H1 (cell line): ENCODE results near the gene C19orf85. TPM values are rescaled to one million over a fixed set of nuclear protein-coding genes. Genes with fewer than 3 reads are reported as not detected.

Experiments used
- CTCF ChIA-PET: fragments of 300-600 bp; sonication (Branson Sonifier 250); formaldehyde crosslinking; loops from one replicate; lab custom pipeline; 2021; ENCODE audit not compliant: partially characterized antibody; lab: Charles Lee
- POLR2A ChIA-PET: fragments of 300-600 bp; sonication (Branson Sonifier 250); formaldehyde crosslinking; loops from one replicate; lab custom pipeline; 2021; ENCODE audit warnings: inconsistent platforms; ENCODE audit not compliant: partially characterized antibody; lab: Charles Lee
- DNase-seq, 2 experiments: peaks; one replicate each; pipeline versions ENCODE4 v3.0.0 to v3.0.0-alpha.2; 2010 to 2022; ENCODE audit warnings: low spot score in 2 of 2, low read depth in 1 of 2, mixed read lengths in 1 of 2
- FAIRE-seq: peaks from 2 replicates; lab custom pipeline; 2011; peaks lifted over from hg19 to GRCh38; lab: Jason Lieb, UNC
- H2AFZ ChIP-seq: 2 replicates; pipeline ENCODE4 v1.8.1; 2012; ENCODE audit warnings: low read length, inconsistent platforms
- H2AK5ac ChIP-seq: 2 replicates; pipeline ENCODE4 v1.6.1; 2013; ENCODE audit warnings: low read depth, low read length
- H2BK120ac ChIP-seq: replicated peaks from 2 replicates; pipeline ENCODE3; 2013; ENCODE audit warnings: low read depth, low read length, inconsistent platforms
- H2BK12ac ChIP-seq: 2 replicates; pipeline ENCODE4 v1.6.1; 2013; ENCODE audit warnings: low read depth, low read length
- H2BK15ac ChIP-seq: 2 replicates; pipeline ENCODE4 v1.6.1; 2013; ENCODE audit warnings: low read length
- H2BK20ac ChIP-seq: 2 replicates; pipeline ENCODE4 v1.6.1; 2013; ENCODE audit warnings: low read length
- H2BK5ac ChIP-seq: 2 replicates; pipeline ENCODE4 v1.6.1; 2013; ENCODE audit warnings: low read depth, low read length
- H3K14ac ChIP-seq: 2 replicates; pipeline ENCODE4 v1.6.1; 2013; ENCODE audit warnings: inconsistent platforms; ENCODE audit not compliant: insufficient read length
- H3K18ac ChIP-seq: 2 replicates; pipeline ENCODE4 v1.6.1; 2013; ENCODE audit warnings: low read length; ENCODE audit errors: extremely low read depth
- H3K23ac ChIP-seq: 2 replicates; pipeline ENCODE4 v1.6.1; 2013; ENCODE audit warnings: inconsistent platforms; ENCODE audit not compliant: insufficient read length
- H3K23me2 ChIP-seq: 2 replicates; pipeline ENCODE4 v1.6.1; 2013; ENCODE audit warnings: low read depth, low read length
- H3K27ac ChIP-seq: 2 replicates; pipeline ENCODE4 v1.6.1; 2011; ENCODE audit warnings: low read depth, low read length, inconsistent platforms
- H3K27me3 ChIP-seq, 4 experiments: replicated peaks in 1 of 4; 1 replicate in 1 of 4; 2 replicates in 3 of 4; pipeline versions ENCODE4 v1.6.1 to v1.8.1; 2011 to 2013; ENCODE audit warnings: low read length in 3 of 4, mild to moderate bottlenecking in 3 of 4, inconsistent platforms in 2 of 4, mixed read lengths in 2 of 4, moderate library complexity in 1 of 4; ENCODE audit not compliant: control insufficient read depth in 3 of 4, insufficient read depth in 3 of 4; ENCODE audit errors: extremely low read depth in 1 of 4
- H3K36me3 ChIP-seq, 4 experiments: 2 replicates each; pipeline versions ENCODE4 v1.6.1 to v1.8.1; 2011 to 2013; ENCODE audit warnings: mild to moderate bottlenecking in 4 of 4, low read length in 3 of 4, moderate library complexity in 2 of 4, control low read depth in 1 of 4, inconsistent platforms in 1 of 4; ENCODE audit not compliant: insufficient read depth in 4 of 4, control insufficient read depth in 2 of 4
- H3K4ac ChIP-seq: replicated peaks from 2 replicates; pipeline ENCODE3; 2013; ENCODE audit warnings: low read length, low read depth, mixed read lengths, inconsistent platforms; ENCODE audit not compliant: insufficient read length
- H3K4me1 ChIP-seq, 4 experiments: replicated peaks in 1 of 4; 1 replicate in 1 of 4; 2 replicates in 3 of 4; pipeline versions ENCODE4 v1.6.1 to v1.8.1; 2011 to 2013; ENCODE audit warnings: low read length in 3 of 4, inconsistent platforms in 2 of 4, mixed read lengths in 1 of 4; ENCODE audit not compliant: insufficient read depth in 4 of 4, control insufficient read depth in 3 of 4
- H3K4me2 ChIP-seq, 2 experiments: 2 replicates each; pipeline versions ENCODE4 v1.6.1 to v1.8.1; 2011 to 2013; ENCODE audit warnings: low read depth in 2 of 2, low read length in 2 of 2, control low read depth in 1 of 2, inconsistent platforms in 1 of 2, mild to moderate bottlenecking in 1 of 2; ENCODE audit not compliant: insufficient read depth in 1 of 2
- H3K4me3 ChIP-seq, 4 experiments: fragments of 200-600, 300-600 bp in 1 of 4; sonication (generic), shearing (Covaris generic), sonication (Bioruptor Twin) in 1 of 4; 2 replicates each; pipeline versions ENCODE4 v1.5.1 to v1.8.1; 2011 to 2016; ENCODE audit warnings: low read length in 4 of 4, low read depth in 3 of 4, control low read depth in 2 of 4, inconsistent platforms in 2 of 4, mild to moderate bottlenecking in 2 of 4, mixed read lengths in 1 of 4, moderate library complexity in 1 of 4; ENCODE audit not compliant: insufficient read depth in 2 of 4; ENCODE audit errors: extremely low read depth in 1 of 4
- H3K56ac ChIP-seq: replicated peaks from 2 replicates; pipeline ENCODE3; 2013; ENCODE audit warnings: low read depth, mild to moderate bottlenecking, mixed read lengths, low read length, inconsistent platforms; ENCODE audit not compliant: insufficient read length
- H3K79me1 ChIP-seq: 2 replicates; pipeline ENCODE4 v1.6.1; 2013; ENCODE audit warnings: low read depth, low read length, control low read depth
- H3K79me2 ChIP-seq, 2 experiments: 2 replicates each; pipeline versions ENCODE4 v1.6.1 to v1.8.1; 2012 to 2013; ENCODE audit warnings: low read length in 2 of 2, mild to moderate bottlenecking in 2 of 2, inconsistent platforms in 1 of 2; ENCODE audit not compliant: insufficient read depth in 2 of 2, control insufficient read depth in 1 of 2
- H3K9ac ChIP-seq, 4 experiments: replicated peaks in 1 of 4; 1 replicate in 1 of 4; 2 replicates in 3 of 4; pipeline versions ENCODE4 v1.6.1 to v1.8.1; 2011 to 2013; ENCODE audit warnings: low read depth in 3 of 4, low read length in 3 of 4, control low read depth in 2 of 4, mild to moderate bottlenecking in 2 of 4, moderate library complexity in 2 of 4, inconsistent platforms in 1 of 4; ENCODE audit errors: extremely low read depth in 1 of 4
- H3K9me3 ChIP-seq, 2 experiments: 2 replicates each; pipeline versions ENCODE4 v1.6.1 to v1.8.1; 2012 to 2013; ENCODE audit warnings: mild to moderate bottlenecking in 2 of 2, moderate library complexity in 2 of 2, control low read depth in 1 of 2, inconsistent platforms in 1 of 2, low read depth in 1 of 2, low read length in 1 of 2, mixed read lengths in 1 of 2; ENCODE audit not compliant: insufficient read depth in 2 of 2
- H4K20me1 ChIP-seq, 2 experiments: replicated peaks in 1 of 2; 2 replicates each; pipeline versions ENCODE3 to v1.8.1; 2011 to 2013; ENCODE audit warnings: inconsistent platforms in 2 of 2, low read length in 2 of 2, mild to moderate bottlenecking in 1 of 2; ENCODE audit not compliant: insufficient read depth in 2 of 2, control insufficient read depth in 1 of 2
- H4K5ac ChIP-seq: 2 replicates; pipeline ENCODE4 v1.6.1; 2013; ENCODE audit warnings: low read length, low read depth, mixed read lengths, inconsistent platforms; ENCODE audit not compliant: insufficient read length
- H4K8ac ChIP-seq: 2 replicates; pipeline ENCODE4 v1.8.0; 2013; ENCODE audit warnings: mild to moderate bottlenecking, moderate library complexity, low read length, inconsistent platforms; ENCODE audit not compliant: insufficient read depth; ENCODE audit errors: extremely low read depth
- H4K91ac ChIP-seq: replicated peaks from 2 replicates; pipeline ENCODE3; 2013; ENCODE audit warnings: low read length, mixed read lengths, inconsistent platforms; ENCODE audit not compliant: insufficient read length
- CTCF ChIP-seq, 3 experiments: IDR thresholded peaks; 1 replicate in 2 of 3; 2 replicates in 1 of 3; pipeline versions ENCODE4 v1.5.1 to v1.6.1; 2011; ENCODE audit warnings: low read length in 3 of 3, mild to moderate bottlenecking in 3 of 3, inconsistent platforms in 2 of 3, low read depth in 1 of 3, moderate library complexity in 1 of 3; ENCODE audit not compliant: insufficient read depth in 1 of 3; ENCODE audit errors: control extremely low read depth in 1 of 3
- MAFK ChIP-seq: IDR thresholded peaks from 2 replicates; pipeline ENCODE4 v1.6.1; 2012; ENCODE audit warnings: low read depth, mild to moderate bottlenecking, improper control_type of control experiment, low read length
- POLR2A ChIP-seq, 2 experiments: IDR thresholded peaks; 1 replicate in 1 of 2; 2 replicates in 1 of 2; pipeline ENCODE4 v1.6.1; 2011; ENCODE audit warnings: low read depth in 2 of 2, low read length in 2 of 2, mild to moderate bottlenecking in 2 of 2; ENCODE audit errors: control extremely low read depth in 1 of 2
- TCF12 ChIP-seq: IDR thresholded peaks from 2 replicates; pipeline ENCODE4 v1.6.1; 2011; ENCODE audit warnings: low read depth, mild to moderate bottlenecking, low read length
- WGBS, 2 experiments: shearing (Covaris generic) in 1 of 2; methylation state at CpG; one replicate each; pipeline versions ENCODE4 v1.1.6 to v1.1.7; 2013 to 2015; ENCODE audit warnings: low lambda C conversion rate in 2 of 2, mixed read lengths in 2 of 2, inconsistent platforms in 1 of 2, low coverage in 1 of 2, missing lambda C conversion rate in 1 of 2; ENCODE audit not compliant: insufficient replicate concordance in 2 of 2, insufficient coverage in 1 of 2, insufficient read length in 1 of 2; ENCODE audit errors: extremely low coverage in 1 of 2, missing lambda C conversion rate in 1 of 2; 5-methylcytosine and 5-hydroxymethylcytosine counted together
- polyA plus RNA-seq, 7 experiments: library from polyadenylated mRNA; depleted of rRNA in 3 of 7; stranded (reverse) in 5 of 7; unstranded in 2 of 7; fragments of >200 nt in 5 of 7; fragments of 200-250 nt in 2 of 7; gene quantifications; 1 replicate in 5 of 7; 2 replicates in 1 of 7; 4 replicates in 1 of 7; pipeline versions ENCODE4 v1.2.1 to v1.2.3, GENCODE V29; 2011 to 2013; ENCODE audit warnings: missing spikeins in 2 of 7, mixed read lengths in 2 of 7
- total RNA-seq: library from RNA; stranded (reverse); fragmentation: NEBNext Ultra II Directional; extraction: Animal tissue kit (Norgen Biotek cat#: 25700); gene quantifications from 2 replicates; pipeline ENCODE4 v1.2.1, GENCODE V29; 2021

Gene C19orf85
- total and polyA plus RNA-seq, 2 of the 8 experiments (the other 6 are each of a cell fraction or from before 2014, with no cell fraction given): 2.2 to 3.2 TPM

GRCh38 chr19:55455576-55456235 lies 8.8 kb downstream of the C19orf85 start:
- peaks cover 2 to 8% of the 10 kb centered on the region in 2 experiments for H4K20me1 ChIP-seq
- no peak overlapping the region for H2BK120ac ChIP-seq
- no peak overlapping the region for H3K23ac ChIP-seq
- H3K79me2 ChIP-seq: peaks cover 0 to 13% of the 10 kb centered on the region in 2 experiments; a peak in 2 of 4 replicates
- no peaks in the 10 kb centered on the region for H3K9me3 ChIP-seq
- H3K9ac ChIP-seq: no peak overlapping the region
- CTCF ChIA-PET: interaction anchor here (1.5 kb wide), 1 partner anchor 9 kb away, joined by 5 read pairs; no protein-coding TSS in a partner anchor
- H3K23me2 ChIP-seq: peaks cover 6% of the 10 kb centered on the region; the same call in 1 of the 2 replicates
- H3K4me1 ChIP-seq: peaks cover 0 to 11% (median 4%) of the 10 kb centered on the region in 4 experiments; a peak in 5 of 7 replicates
- H3K4me2 ChIP-seq: no peak overlapping the region
- H4K8ac ChIP-seq: no peak overlapping the region
- no peak overlapping the region for H2BK12ac ChIP-seq
- no peak overlapping the region for H2AFZ ChIP-seq
- H3K4me3 ChIP-seq: no peak overlapping the region
- peaks cover 13% of the 10 kb centered on the region for H3K79me1 ChIP-seq
- no peak overlapping the region for H3K4ac ChIP-seq
- H3K27ac ChIP-seq: no peak overlapping the region
- FAIRE-seq (no peak), DNase-seq (no peak)
- no peak overlapping the region for H2AK5ac ChIP-seq
- H4K5ac ChIP-seq: no peak overlapping the region
- no peak overlapping the region for H2BK15ac ChIP-seq
- H3K36me3 ChIP-seq: peaks cover 0 to 5% (median 0%) of the 10 kb centered on the region in 4 experiments; a peak in 2 of 8 replicates
- peaks cover 10 to 18% (median 17%) of the 10 kb centered on the region in 4 experiments for H3K27me3 ChIP-seq
- WGBS, 2 experiments: 89% methylated on average over 11 of the region's 11 CpGs; no CpG with 5 or more reads in 1 of the 2 experiments
- H3K56ac ChIP-seq: no peak overlapping the region
- H2BK5ac ChIP-seq: no peak overlapping the region
- POLR2A ChIA-PET: interaction anchor here (0.7 kb wide), 1 partner anchor 25 kb away, joined by 3 read pairs; no protein-coding TSS in a partner anchor
- no peak overlapping the region for H4K91ac ChIP-seq
- no peak overlapping the region for H3K14ac ChIP-seq
- no peak overlapping the region for H3K18ac ChIP-seq
- no peak overlapping the region for H2BK20ac ChIP-seq
- TF ChIP-seq CTCF (IDR thresholded peaks at IDR 0.05; ENCODE audit: control extremely low read depth in 1 of 3, insufficient read depth in 1 of 3, low read depth in 1 of 3, low read length in 3 of 3) (no peak), MAFK (no peak), POLR2A (IDR thresholded peaks at IDR 0.05; ENCODE audit: control extremely low read depth in 1 of 2, low read depth in 2 of 2, low read length in 2 of 2) (no peak), TCF12 (no peak)
